ENCODE data around the gene ADPRHL1. TPM values are rescaled to one million over a fixed set of nuclear protein-coding genes. Genes with fewer than 3 reads are reported as not detected.
A peak's percentile ranks its signal among the peaks of the same experiment; 100 is the strongest.

The ADPRHL1 gene
- total RNA-seq, 2 donors from 2014 or later: 0.21 to 0.94 TPM

- Mint-ChIP-seq H3K4me3 (peak overlapping the region; percentile 82), H3K27ac (no peak overlapping the region), H3K4me1 (peaks cover 2% of the 10 kb centered on the region), H3K36me3 (ENCODE audit: low read depth) (peaks cover 5% of the 10 kb centered on the region), H3K27me3 (peaks cover 19% of the 10 kb centered on the region)
- ATAC-seq: no peak
- DNase-seq: no peak
- H3K9me3 ChIP-seq (ENCODE audit: control insufficient read depth, low read length, poor library complexity, severe bottlenecking): no peaks in the 10 kb centered on the region
These were observed 87.7 kb downstream of the ADPRHL1 start for GRCh38 chr13:113365583-113365970.

GRCh38 chr13:113364901-113365582, 88.2 kb downstream of the ADPRHL1 start:
- no peak for DNase-seq
- no peaks in the 10 kb centered on the region for H3K9me3 ChIP-seq (ENCODE audit: control insufficient read depth, low read length, poor library complexity, severe bottlenecking)
- Mint-ChIP-seq H3K27ac (no peak overlapping the region), H3K27me3 (peaks cover 24% of the 10 kb centered on the region), H3K4me3 (peak overlapping the region; percentile 82), H3K36me3 (ENCODE audit: low read depth) (peaks cover 5% of the 10 kb centered on the region), H3K4me1 (peaks cover 2% of the 10 kb centered on the region)
- no peak for ATAC-seq

- no peak for DNase-seq
- peak overlapping the region; percentile 15 for H3K4me3 Mint-ChIP-seq
These were observed 88.9 kb downstream of the ADPRHL1 start for GRCh38 chr13:113364311-113364889.

GRCh38 chr13:113361406-113361805, 91.9 kb downstream of the ADPRHL1 start:
- Mint-ChIP-seq H3K4me1 (peaks cover 2% of the 10 kb centered on the region), H3K27me3 (peaks cover 39% of the 10 kb centered on the region), H3K36me3 (ENCODE audit: low read depth) (peaks cover 5% of the 10 kb centered on the region), H3K27ac (no peak overlapping the region), H3K4me3 (no peak overlapping the region)
- no peaks in the 10 kb centered on the region for H3K9me3 ChIP-seq (ENCODE audit: control insufficient read depth, low read length, poor library complexity, severe bottlenecking)
- ATAC-seq: no peak
- no peak for DNase-seq

More at GRCh38 chr13:113364311-113364889, 88.9 kb downstream of the ADPRHL1 start:
- H3K27me3 Mint-ChIP-seq: peaks cover 31% of the 10 kb centered on the region
- ATAC-seq: no peak
- no peak overlapping the region for H3K27ac Mint-ChIP-seq
- no peaks in the 10 kb centered on the region for H3K9me3 ChIP-seq (ENCODE audit: control insufficient read depth, low read length, poor library complexity, severe bottlenecking)
- peaks cover 2% of the 10 kb centered on the region for H3K4me1 Mint-ChIP-seq
- peaks cover 5% of the 10 kb centered on the region for H3K36me3 Mint-ChIP-seq (ENCODE audit: low read depth)

- no peak overlapping the region for H3K27ac Mint-ChIP-seq
- H3K4me3 Mint-ChIP-seq: no peak overlapping the region
- DNase-seq: no peak
- H3K9me3 ChIP-seq (ENCODE audit: control insufficient read depth, low read length, poor library complexity, severe bottlenecking): no peaks in the 10 kb centered on the region
- peaks cover 5% of the 10 kb centered on the region for H3K36me3 Mint-ChIP-seq (ENCODE audit: low read depth)
- H3K27me3 Mint-ChIP-seq: peaks cover 38% of the 10 kb centered on the region
- no peak for ATAC-seq
- H3K4me1 Mint-ChIP-seq: peaks cover 2% of the 10 kb centered on the region
These were observed 92.8 kb downstream of the ADPRHL1 start for GRCh38 chr13:113360446-113360845.

GRCh38 chr13:113359571-113359970, 93.7 kb downstream of the ADPRHL1 start:
- Mint-ChIP-seq H3K4me3 (no peak overlapping the region), H3K4me1 (peaks cover 2% of the 10 kb centered on the region), H3K27ac (no peak overlapping the region), H3K36me3 (ENCODE audit: low read depth) (peaks cover 2% of the 10 kb centered on the region), H3K27me3 (peaks cover 36% of the 10 kb centered on the region)
- no peaks in the 10 kb centered on the region for H3K9me3 ChIP-seq (ENCODE audit: control insufficient read depth, low read length, poor library complexity, severe bottlenecking)
- no peak for DNase-seq
- ATAC-seq: no peak

GRCh38 chr13:113358653-113359190, 94.6 kb downstream of the ADPRHL1 start:
- no peak overlapping the region for H3K27ac Mint-ChIP-seq
- ATAC-seq (no peak), DNase-seq (no peak)
- H3K27me3 Mint-ChIP-seq: peaks cover 36% of the 10 kb centered on the region
- H3K9me3 ChIP-seq (ENCODE audit: control insufficient read depth, low read length, poor library complexity, severe bottlenecking): no peaks in the 10 kb centered on the region
- H3K4me1 Mint-ChIP-seq: peaks cover 2% of the 10 kb centered on the region
- no peak overlapping the region for H3K4me3 Mint-ChIP-seq
- H3K36me3 Mint-ChIP-seq (ENCODE audit: low read depth): peaks cover 2% of the 10 kb centered on the region

GRCh38 chr13:113357529-113357928, 95.8 kb downstream of the ADPRHL1 start:
- DNase-seq (no peak), ATAC-seq (no peak)
- Mint-ChIP-seq H3K36me3 (ENCODE audit: low read depth) (peaks cover 2% of the 10 kb centered on the region), H3K27me3 (peaks cover 36% of the 10 kb centered on the region), H3K4me3 (no peak overlapping the region), H3K27ac (no peak overlapping the region), H3K4me1 (no peaks in the 10 kb centered on the region)
- H3K9me3 ChIP-seq (ENCODE audit: control insufficient read depth, low read length, poor library complexity, severe bottlenecking): no peaks in the 10 kb centered on the region

- Mint-ChIP-seq H3K4me3 (no peak overlapping the region), H3K36me3 (ENCODE audit: low read depth) (peaks cover 2% of the 10 kb centered on the region), H3K27ac (no peak overlapping the region), H3K4me1 (no peaks in the 10 kb centered on the region), H3K27me3 (peaks cover 36% of the 10 kb centered on the region)
- ATAC-seq: no peak
- no peaks in the 10 kb centered on the region for H3K9me3 ChIP-seq (ENCODE audit: control insufficient read depth, low read length, poor library complexity, severe bottlenecking)
- DNase-seq: no peak
These were observed 96.7 kb downstream of the ADPRHL1 start for GRCh38 chr13:113356596-113356995.

GRCh38 chr13:113355621-113356020, 97.7 kb downstream of the ADPRHL1 start:
- DNase-seq (no peak), ATAC-seq (no peak)
- Mint-ChIP-seq H3K4me1 (no peaks in the 10 kb centered on the region), H3K4me3 (no peak overlapping the region), H3K27me3 (peaks cover 33% of the 10 kb centered on the region), H3K27ac (no peak overlapping the region), H3K36me3 (ENCODE audit: low read depth) (peaks cover 2% of the 10 kb centered on the region)
- H3K9me3 ChIP-seq (ENCODE audit: control insufficient read depth, low read length, poor library complexity, severe bottlenecking): no peaks in the 10 kb centered on the region

GRCh38 chr13:113354831-113355610, 98.3 kb downstream of the ADPRHL1 start:
- no peak overlapping the region for H3K27ac Mint-ChIP-seq

GRCh38 chr13:113353254-113353653, 100.0 kb downstream of the ADPRHL1 start:
- H3K9me3 ChIP-seq (ENCODE audit: control insufficient read depth, low read length, poor library complexity, severe bottlenecking): no peaks in the 10 kb centered on the region
- Mint-ChIP-seq H3K36me3 (ENCODE audit: low read depth) (peaks cover 2% of the 10 kb centered on the region), H3K27ac (no peak overlapping the region), H3K27me3 (peaks cover 19% of the 10 kb centered on the region), H3K4me1 (no peaks in the 10 kb centered on the region), H3K4me3 (no peak overlapping the region)
- ATAC-seq: no peak
- no peak for DNase-seq

More at GRCh38 chr13:113354831-113355610, 98.3 kb downstream of the ADPRHL1 start:
- Mint-ChIP-seq H3K36me3 (ENCODE audit: low read depth) (peaks cover 2% of the 10 kb centered on the region), H3K27me3 (peaks cover 34% of the 10 kb centered on the region), H3K4me3 (no peak overlapping the region), H3K4me1 (no peaks in the 10 kb centered on the region)
- no peak for ATAC-seq
- no peak for DNase-seq
- no peaks in the 10 kb centered on the region for H3K9me3 ChIP-seq (ENCODE audit: control insufficient read depth, low read length, poor library complexity, severe bottlenecking)

GRCh38 chr13:113351514-113352026, 101.7 kb downstream of the ADPRHL1 start:
- no peaks in the 10 kb centered on the region for H3K9me3 ChIP-seq (ENCODE audit: control insufficient read depth, low read length, poor library complexity, severe bottlenecking)
- DNase-seq (no peak), ATAC-seq (no peak)
- H3K4me3 Mint-ChIP-seq: no peak overlapping the region
- no peaks in the 10 kb centered on the region for H3K4me1 Mint-ChIP-seq
- no peak overlapping the region for H3K27ac Mint-ChIP-seq
- peaks cover 2% of the 10 kb centered on the region for H3K36me3 Mint-ChIP-seq (ENCODE audit: low read depth)
- peaks cover 17% of the 10 kb centered on the region for H3K27me3 Mint-ChIP-seq
